H9 (cell line): ENCODE results near the gene CDH13. TPM values are rescaled to one million over a fixed set of nuclear protein-coding genes. Genes with fewer than 3 reads are reported as not detected.

Experiments
- DNase-seq: peaks from one replicate; pipeline ENCODE4 v3.0.0-alpha.2; 2017
- H2AFZ ChIP-seq: one replicate; pipeline ENCODE4 v1.6.1; 2013; ENCODE audit warnings: mild to moderate bottlenecking, low read length, control low read depth, moderate library complexity
- H2AK5ac ChIP-seq: 2 replicates; pipeline ENCODE4 v1.6.1; 2013; ENCODE audit warnings: low read length, control low read depth, mixed read lengths; ENCODE audit not compliant: insufficient read length
- H2BK120ac ChIP-seq: one replicate; pipeline ENCODE4 v1.6.1; 2013; ENCODE audit warnings: low read depth, mild to moderate bottlenecking, low read length, control low read depth, inconsistent platforms; ENCODE audit not compliant: poor library complexity, severe bottlenecking
- H2BK12ac ChIP-seq: 2 replicates; pipeline ENCODE4 v1.6.1; 2013; ENCODE audit warnings: low read length, control low read depth, mixed read lengths, low read depth; ENCODE audit not compliant: insufficient read length
- H2BK15ac ChIP-seq: 2 replicates; pipeline ENCODE4 v1.6.1; 2013; ENCODE audit warnings: low read depth, low read length, control low read depth
- H2BK20ac ChIP-seq: one replicate; pipeline ENCODE4 v1.6.1; 2013; ENCODE audit warnings: low read depth, mild to moderate bottlenecking, low read length, control low read depth, inconsistent platforms; ENCODE audit not compliant: poor library complexity, severe bottlenecking
- H2BK5ac ChIP-seq: 2 replicates; pipeline ENCODE4 v1.6.1; 2013; ENCODE audit warnings: low read length, control low read depth, mixed read lengths; ENCODE audit not compliant: insufficient read length
- H3K14ac ChIP-seq: 2 replicates; pipeline ENCODE4 v1.6.1; 2013; ENCODE audit warnings: low read length, control low read depth; ENCODE audit not compliant: insufficient read depth
- H3K18ac ChIP-seq: 2 replicates; pipeline ENCODE4 v1.6.1; 2013; ENCODE audit warnings: low read depth, mild to moderate bottlenecking, mixed read lengths, low read length, control low read depth; ENCODE audit not compliant: insufficient read length
- H3K23ac ChIP-seq: 2 replicates; pipeline ENCODE4 v1.6.1; 2013; ENCODE audit warnings: low read length, control low read depth, mixed read lengths, low read depth; ENCODE audit not compliant: insufficient read length
- H3K23me2 ChIP-seq: 2 replicates; pipeline ENCODE4 v1.6.1; 2013; ENCODE audit warnings: low read depth, mild to moderate bottlenecking, mixed read lengths, low read length, control low read depth; ENCODE audit not compliant: insufficient read length, poor library complexity, severe bottlenecking
- H3K27ac ChIP-seq: 2 replicates; pipeline ENCODE4 v1.5.1; 2013; ENCODE audit warnings: low read length, control low read depth, mixed read lengths, low read depth; ENCODE audit not compliant: insufficient read length
- H3K27me3 ChIP-seq: 2 replicates; pipeline ENCODE4 v1.6.1; 2013; ENCODE audit warnings: low read length, control low read depth, inconsistent platforms; ENCODE audit not compliant: insufficient read depth
- H3K4ac ChIP-seq: 2 replicates; pipeline ENCODE4 v1.6.1; 2013; ENCODE audit warnings: low read depth, mild to moderate bottlenecking, control low read depth, inconsistent platforms, low read length, moderate library complexity
- H3K4me1 ChIP-seq: 2 replicates; pipeline ENCODE4 v1.6.1; 2013; ENCODE audit warnings: low read length, control low read depth, inconsistent platforms; ENCODE audit not compliant: insufficient read depth
- H3K4me2 ChIP-seq: 2 replicates; pipeline ENCODE4 v1.6.1; 2013; ENCODE audit warnings: low read length, control low read depth, mixed read lengths; ENCODE audit not compliant: insufficient read length, insufficient read depth
- H3K56ac ChIP-seq: 2 replicates; pipeline ENCODE4 v1.6.1; 2013; ENCODE audit warnings: low read depth, mild to moderate bottlenecking, mixed read lengths, low read length, control low read depth; ENCODE audit not compliant: insufficient read length
- H3K79me1 ChIP-seq: 2 replicates; pipeline ENCODE4 v1.6.1; 2013; ENCODE audit warnings: low read depth, mild to moderate bottlenecking, moderate library complexity, low read length, control low read depth, inconsistent platforms; ENCODE audit not compliant: insufficient read depth, poor library complexity, severe bottlenecking
- H3K79me2 ChIP-seq: 2 replicates; pipeline ENCODE4 v1.6.1; 2013; ENCODE audit warnings: low read length, control low read depth, inconsistent platforms; ENCODE audit not compliant: insufficient read depth
- H3K9ac ChIP-seq: 2 replicates; pipeline ENCODE4 v1.6.1; 2013; ENCODE audit warnings: low read length, control low read depth, mixed read lengths; ENCODE audit not compliant: insufficient read length; ENCODE audit errors: extremely low read depth
- H3K9me3 ChIP-seq: one replicate; pipeline ENCODE4 v1.6.1; 2013; ENCODE audit warnings: low read depth, low read length, inconsistent platforms; ENCODE audit not compliant: control insufficient read depth
- H3T11ph ChIP-seq: one replicate; pipeline ENCODE4 v1.6.1; 2013; ENCODE audit warnings: mild to moderate bottlenecking, low read length, control low read depth, inconsistent platforms
- H4K20me1 ChIP-seq: one replicate; pipeline ENCODE4 v1.6.1; 2013; ENCODE audit not compliant: control insufficient read depth, insufficient read length, insufficient read depth
- H4K5ac ChIP-seq: 2 replicates; pipeline ENCODE4 v1.6.1; 2013; ENCODE audit warnings: low read depth, mild to moderate bottlenecking, mixed read lengths, low read length, control low read depth; ENCODE audit not compliant: insufficient read length
- H4K8ac ChIP-seq: replicated peaks from 2 replicates; pipeline ENCODE4 v1.6.1; 2013; ENCODE audit warnings: low read length, control low read depth, mixed read lengths, low read depth; ENCODE audit not compliant: insufficient read length
- H4K91ac ChIP-seq: 2 replicates; pipeline ENCODE4 v1.6.1; 2013; ENCODE audit warnings: low read depth, mild to moderate bottlenecking, moderate library complexity, mixed read lengths, low read length, control low read depth; ENCODE audit not compliant: insufficient read length
- H3K27ac Mint-ChIP-seq, 3 experiments: 2 replicates in 2 of 3; 3 replicates in 1 of 3; pipeline ENCODE4 v1.8.0; 2020 to 2021; ENCODE audit warnings: mixed read lengths in 3 of 3, mild to moderate bottlenecking in 1 of 3, moderate library complexity in 1 of 3
- H3K27me3 Mint-ChIP-seq: 2 replicates; pipeline ENCODE4 v1.8.0; 2021; ENCODE audit warnings: low read depth, mild to moderate bottlenecking, moderate library complexity, mixed read lengths
- H3K36me3 Mint-ChIP-seq, 3 experiments: 2 replicates in 2 of 3; 3 replicates in 1 of 3; pipeline ENCODE4 v1.8.0; 2020 to 2021; ENCODE audit warnings: low read depth in 3 of 3, mixed read lengths in 3 of 3; ENCODE audit not compliant: insufficient read depth in 1 of 3
- H3K4me1 Mint-ChIP-seq, 2 experiments: 2 replicates each; pipeline ENCODE4 v1.8.0; 2020; ENCODE audit warnings: mixed read lengths in 2 of 2
- H3K4me3 Mint-ChIP-seq, 2 experiments: 2 replicates in 1 of 2; 3 replicates in 1 of 2; pipeline ENCODE4 v1.8.0; 2020 to 2021; ENCODE audit warnings: mild to moderate bottlenecking in 2 of 2, mixed read lengths in 2 of 2, moderate library complexity in 1 of 2
- H3K9me3 Mint-ChIP-seq, 2 experiments: 2 replicates in 1 of 2; 3 replicates in 1 of 2; pipeline ENCODE4 v1.8.0; 2020; ENCODE audit warnings: mild to moderate bottlenecking in 2 of 2, mixed read lengths in 2 of 2, moderate library complexity in 1 of 2
- CTCF ChIP-seq: fragments of 200-600 bp; sonication (generic); conservative IDR thresholded peaks from 3 replicates; pipeline ENCODE4 v1.8.0; 2021; ENCODE audit warnings: antibody characterized with exemption, mild to moderate bottlenecking
- WGBS: extraction: QIAGEN DNeasy Blood & Tissue Kit; methylation state at CpG from one replicate; pipeline ENCODE4 v1.1.7; 2013; ENCODE audit warnings: missing lambda C conversion rate, low lambda C conversion rate, mixed read lengths; ENCODE audit not compliant: insufficient read length; ENCODE audit errors: extremely low coverage; 5-methylcytosine and 5-hydroxymethylcytosine counted together
- total RNA-seq: library from RNA; stranded (reverse); gene quantifications from 2 replicates; pipeline ENCODE4 v1.2.1, GENCODE V29; 2021

The CDH13 gene
- total RNA-seq, 1 experiment from 2014 or later: 1.5 TPM

GRCh38 chr16:83307594-83307992, 680.8 kb downstream of the CDH13 start:
- no peaks in the 10 kb centered on the region for H3K27me3 ChIP-seq
- no peak overlapping the region for H3K23ac ChIP-seq
- no peak overlapping the region for H2BK5ac ChIP-seq
- no peaks in the 10 kb centered on the region for H4K20me1 ChIP-seq
- no peak overlapping the region for H3K14ac ChIP-seq
- no peak overlapping the region for H3K27ac Mint-ChIP-seq
- no peak for TF ChIP-seq CTCF
- no peaks in the 10 kb centered on the region for H3K9me3 Mint-ChIP-seq
- no CpG with 5 or more reads among the region's 6 CpGs for WGBS
- no peak overlapping the region for H3K27ac ChIP-seq
- peaks cover 11% of the 10 kb centered on the region for H3K27me3 Mint-ChIP-seq
- H3K4me2 ChIP-seq: no peak overlapping the region
- H3K23me2 ChIP-seq: no peaks in the 10 kb centered on the region
- H4K5ac ChIP-seq: no peak overlapping the region
- H3K4ac ChIP-seq: no peak overlapping the region
- DNase-seq: no peak
- no peak overlapping the region for H2BK120ac ChIP-seq
- H3K18ac ChIP-seq: no peak overlapping the region
- no peaks in the 10 kb centered on the region for H3K79me1 ChIP-seq
- no peaks in the 10 kb centered on the region for H3K36me3 Mint-ChIP-seq
- H2BK20ac ChIP-seq: no peak overlapping the region
- H3K9ac ChIP-seq: no peak overlapping the region
- no peak overlapping the region for H2AK5ac ChIP-seq
- H2BK15ac ChIP-seq: no peak overlapping the region
- H3K79me2 ChIP-seq: no peaks in the 10 kb centered on the region
- H3K4me1 Mint-ChIP-seq: peaks cover 0 to 3% of the 10 kb centered on the region in 2 experiments; a peak in 1 of 4 replicates
- no peaks in the 10 kb centered on the region for H3K9me3 ChIP-seq
- H4K8ac ChIP-seq: no peak overlapping the region
- no peak overlapping the region for H2BK12ac ChIP-seq
- H2AFZ ChIP-seq: no peak overlapping the region
- H3K4me1 ChIP-seq: no peaks in the 10 kb centered on the region
- H4K91ac ChIP-seq: no peak overlapping the region
- no peak overlapping the region for H3K56ac ChIP-seq
- H3T11ph ChIP-seq: no peak overlapping the region
- no peak overlapping the region for H3K4me3 Mint-ChIP-seq
